GM21786 (cell line): ENCODE results near the gene PBRM1.
"Not testable (repeated sequence)": the region's sequence is repeated elsewhere in the genome, so short reads cannot be mapped to it uniquely, and the experiment has no call there.

ENCODE experiments used
- ATAC-seq: cut with Tn5 transposase; IDR thresholded peaks from one replicate; pipeline ENCODE4 v1.9.1; 2021; ENCODE audit not compliant: unreplicated experiment

Gene PBRM1

GRCh38 chr3:52704611-52705437, 19.1 kb upstream of the PBRM1 start:
- no peak for ATAC-seq

GRCh38 chr3:52703341-52703740, 17.6 kb upstream of the PBRM1 start:
- ATAC-seq, result no peak

DNA sequence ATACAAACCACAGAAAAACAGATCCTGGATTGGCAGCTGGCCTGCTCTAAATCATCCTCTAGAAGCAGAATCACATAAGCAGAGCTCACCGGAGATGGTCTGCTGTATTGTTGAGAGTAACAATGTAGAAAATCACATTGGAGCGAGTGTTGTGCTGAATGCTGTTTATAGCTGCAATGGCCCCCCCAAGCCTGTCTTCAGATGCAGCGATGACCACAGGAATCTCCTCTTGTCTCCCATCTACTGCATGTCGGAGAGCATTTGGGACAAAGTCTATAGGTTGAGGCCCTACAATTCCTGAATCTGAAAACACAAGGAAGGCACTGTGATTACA, 11.9 kb upstream of the PBRM1 start:
- ATAC-seq, result no peak

- ATAC-seq, result peak; percentile 44
These were observed 11.3 kb upstream of the PBRM1 start for GRCh38 chr3:52696830-52697631.

GRCh38 chr3:52695798-52696671, 10.3 kb upstream of the PBRM1 start:
- no peak for ATAC-seq

DNA sequence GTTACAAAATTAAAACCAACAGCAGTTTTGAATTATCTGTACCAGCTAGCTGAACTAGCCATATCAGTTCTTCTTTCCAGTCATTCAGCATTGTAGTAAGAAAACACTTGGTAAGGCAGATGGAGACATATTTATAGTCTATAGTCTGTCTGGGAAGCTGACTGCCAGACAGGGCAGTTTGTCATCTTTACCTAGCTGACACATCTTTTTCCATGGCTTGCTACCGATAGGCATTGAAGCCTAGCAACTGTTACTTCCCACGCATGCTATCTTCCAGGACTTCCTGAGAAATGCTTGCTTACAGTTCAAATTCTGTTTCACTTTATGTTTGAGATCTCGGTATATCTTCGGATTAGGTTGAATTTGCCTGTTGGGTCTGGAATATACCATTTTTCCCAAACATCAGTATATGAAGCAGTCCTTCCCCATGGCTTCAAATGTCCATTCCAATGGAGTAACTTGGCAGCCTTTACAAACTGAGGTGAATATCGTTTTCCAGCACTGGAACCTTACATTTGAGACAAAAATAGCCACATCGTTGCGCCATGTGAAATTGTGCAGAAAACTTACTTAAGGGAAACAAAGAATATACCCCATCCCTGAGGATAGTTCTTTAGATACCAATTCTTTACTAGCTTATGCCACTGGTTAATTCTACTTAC, 8.9 kb upstream of the PBRM1 start:
- no peak for ATAC-seq

- no peak for ATAC-seq
These were observed 7.4 kb upstream of the PBRM1 start for GRCh38 chr3:52693071-52693470.

- no peak for ATAC-seq
These were observed 4.8 kb upstream of the PBRM1 start for GRCh38 chr3:52690560-52690959.

- no peak for ATAC-seq
These were observed 3.4 kb upstream of the PBRM1 start for GRCh38 chr3:52689151-52689550.

DNA sequence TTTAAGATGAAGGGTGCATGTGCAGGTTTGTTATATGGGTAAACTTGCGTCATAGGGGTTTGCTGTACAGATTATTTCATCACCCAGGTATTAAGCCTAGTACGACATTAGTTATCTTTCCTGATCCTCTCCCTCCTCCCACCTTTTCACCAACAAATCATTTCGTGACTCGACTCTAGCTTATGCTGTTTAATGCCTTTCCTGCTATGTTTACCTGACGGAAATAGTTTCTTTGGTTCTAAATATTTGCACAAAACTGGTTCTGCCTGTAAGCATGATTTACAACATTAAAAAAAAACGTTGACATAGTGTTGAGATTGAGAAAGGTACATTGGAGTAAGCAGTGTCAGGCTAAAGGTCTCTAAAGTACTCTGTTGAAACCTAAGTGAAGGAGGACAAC, 2.6 kb upstream of the PBRM1 start:
- ATAC-seq, result no peak

GRCh38 chr3:52685285-52685708, 416 bp downstream of the PBRM1 start:
- peak; percentile 76 for ATAC-seq

GRCh38 chr3:52684184-52684583, 1.5 kb downstream of the PBRM1 start:
- no peak for ATAC-seq

- ATAC-seq, result no peak
These were observed 2.1 kb downstream of the PBRM1 start for GRCh38 chr3:52683611-52684010.

DNA sequence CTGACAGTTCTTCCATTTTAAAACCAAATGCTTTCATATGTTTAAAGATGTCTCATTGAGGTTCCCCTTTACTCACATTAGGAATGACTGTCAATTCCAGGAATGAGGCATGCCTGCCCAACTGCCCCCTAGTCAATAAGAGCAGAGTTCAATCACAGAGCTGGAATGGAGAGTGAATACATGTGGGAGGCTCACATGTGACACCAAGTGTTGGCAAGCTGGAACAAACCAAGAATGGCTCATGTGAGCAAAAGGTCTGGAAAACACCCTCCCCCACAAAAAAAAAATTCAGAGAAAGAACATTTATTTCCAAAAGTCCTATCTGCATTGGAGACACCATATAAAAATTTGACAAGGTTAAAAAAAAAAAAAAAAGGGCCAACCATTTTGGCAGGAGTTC, 3.7 kb downstream of the PBRM1 start:
- ATAC-seq, result no peak

- ATAC-seq, result no peak
These were observed 4.1 kb downstream of the PBRM1 start for GRCh38 chr3:52681596-52681995.

- ATAC-seq, result no peak
These were observed 5.9 kb downstream of the PBRM1 start for GRCh38 chr3:52679811-52680210.

DNA sequence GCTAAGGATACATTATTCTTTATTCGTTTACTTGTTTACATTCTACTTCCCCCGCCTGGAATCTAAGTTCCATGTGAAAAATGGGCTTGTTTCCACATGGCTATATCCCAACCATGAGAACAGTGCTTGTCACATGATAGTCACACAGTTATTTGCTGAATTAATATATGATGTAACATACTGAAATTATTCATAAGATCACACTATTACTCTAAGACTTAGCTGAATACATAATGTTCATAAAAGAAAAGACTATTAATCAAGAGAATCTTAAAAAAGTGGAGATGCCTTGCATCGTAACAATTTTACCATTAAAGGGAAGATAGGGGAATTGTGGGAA, 6.5 kb downstream of the PBRM1 start:
- no peak for ATAC-seq

GRCh38 chr3:52678265-52679198, 7.2 kb downstream of the PBRM1 start:
- no peak for ATAC-seq

- ATAC-seq, result not testable (repeated sequence)
These were observed 9.5 kb downstream of the PBRM1 start for GRCh38 chr3:52676201-52676600.

DNA sequence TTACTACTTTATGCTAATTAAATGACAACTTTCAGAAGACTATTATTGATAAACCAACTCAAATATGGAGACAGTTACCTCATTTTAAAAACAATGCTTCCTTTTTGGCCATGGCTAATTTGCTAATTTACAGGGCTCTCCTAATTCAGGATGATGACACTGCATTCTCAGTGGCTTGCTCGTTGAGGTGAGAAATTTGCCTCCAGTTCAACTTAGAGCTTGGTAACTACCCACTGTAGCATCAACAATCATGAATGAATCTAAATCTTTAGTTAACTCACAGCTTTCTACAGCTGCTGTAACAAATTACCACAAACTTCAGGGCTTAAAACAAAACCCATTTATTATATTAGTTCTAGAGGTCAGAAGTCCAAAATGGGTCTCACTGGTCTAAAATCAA, 14.0 kb downstream of the PBRM1 start:
- ATAC-seq, result no peak
